Activated T-cell treated with anti-CD3 and anti-CD28 coated beads, Interleukin-2, amount 50 U/mL, for 24 hours (primary cell): ENCODE measurements around the gene JUN.

Experiments used
- DNase-seq: peaks from one replicate; pipeline ENCODE4 v3.0.0-alpha.2; 2020
- H3K27ac Mint-ChIP-seq: 2 replicates; pipeline ENCODE4 v1.8.0; 2020; ENCODE audit warnings: mild to moderate bottlenecking, mixed read lengths
- H3K27me3 Mint-ChIP-seq: 2 replicates; pipeline ENCODE4 v1.8.0; 2020; ENCODE audit warnings: mixed read lengths
- H3K36me3 Mint-ChIP-seq: 2 replicates; pipeline ENCODE4 v1.8.0; 2020; ENCODE audit warnings: low read depth, mixed read lengths
- H3K4me1 Mint-ChIP-seq: 2 replicates; pipeline ENCODE4 v1.8.0; 2020; ENCODE audit warnings: low read depth, mixed read lengths
- H3K4me3 Mint-ChIP-seq: 2 replicates; pipeline ENCODE4 v1.8.0; 2020; ENCODE audit warnings: mild to moderate bottlenecking, moderate library complexity, mixed read lengths
- H3K9me3 Mint-ChIP-seq: 2 replicates; pipeline ENCODE4 v1.8.0; 2020; ENCODE audit warnings: mixed read lengths

The JUN gene

DNA sequence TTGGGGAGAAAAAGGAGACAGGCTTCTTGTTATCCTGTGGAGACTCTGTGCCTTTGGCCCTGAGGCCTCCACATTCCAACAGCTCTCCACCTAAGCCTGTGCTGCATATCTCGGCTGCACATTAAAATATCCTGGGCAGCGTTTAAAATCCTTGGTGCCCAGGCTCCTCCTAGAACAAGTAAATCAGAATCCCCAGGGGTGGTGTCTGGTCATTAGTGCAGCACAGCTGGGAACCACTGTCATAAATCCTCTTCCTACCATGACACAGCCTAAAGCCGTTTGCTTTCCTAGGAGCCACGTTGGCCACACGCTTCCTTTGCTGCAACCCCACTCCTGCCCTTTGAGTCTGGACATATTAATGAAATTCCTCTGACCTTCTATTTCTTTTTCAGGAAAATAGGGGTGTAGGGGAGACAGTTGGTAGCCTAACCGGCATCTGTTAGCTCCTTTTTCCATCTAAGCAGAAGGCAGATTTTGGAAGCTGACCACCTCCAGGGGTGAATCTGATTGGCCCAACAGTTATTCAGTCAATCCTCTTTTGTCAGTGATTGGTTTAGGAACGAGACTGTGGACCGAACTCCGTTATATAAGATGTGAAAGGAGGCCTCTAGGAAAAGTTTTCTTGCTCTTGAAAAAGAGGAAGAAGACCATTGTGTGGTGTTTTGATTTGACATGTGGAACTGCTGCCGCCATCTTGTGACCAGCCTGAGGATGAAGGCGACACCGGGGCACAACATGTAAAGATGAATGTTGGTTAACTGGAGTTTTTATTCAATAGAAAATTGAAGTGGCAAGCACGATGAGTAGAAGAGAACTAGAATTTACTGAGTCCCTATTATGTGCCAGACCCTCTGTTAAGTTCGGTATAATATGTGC lies 41.9 kb downstream of the JUN start:
- H3K27ac Mint-ChIP-seq = no peak overlapping the region
- DNase-seq = no peak

GRCh38 chr1:58739856-58740466 lies 43.9 kb downstream of the JUN start:
- no peak for DNase-seq
- H3K4me1 Mint-ChIP-seq = peaks cover 2% of the 10 kb centered on the region
- H3K9me3 Mint-ChIP-seq = no peaks in the 10 kb centered on the region
- H3K4me3 Mint-ChIP-seq = no peak overlapping the region
- no peaks in the 10 kb centered on the region for H3K27me3 Mint-ChIP-seq
- no peaks in the 10 kb centered on the region for H3K36me3 Mint-ChIP-seq
- no peak overlapping the region for H3K27ac Mint-ChIP-seq

More for the DNA sequence above, 41.9 kb downstream of the JUN start:
- Mint-ChIP-seq H3K4me3 (no peak overlapping the region), H3K9me3 (no peaks in the 10 kb centered on the region), H3K27me3 (no peaks in the 10 kb centered on the region), H3K4me1 (peaks cover 2% of the 10 kb centered on the region), H3K36me3 (no peaks in the 10 kb centered on the region)

GRCh38 chr1:58738876-58739275 lies 45.0 kb downstream of the JUN start:
- Mint-ChIP-seq H3K27ac (no peak overlapping the region), H3K9me3 (no peaks in the 10 kb centered on the region), H3K4me1 (peaks cover 2% of the 10 kb centered on the region), H3K27me3 (no peaks in the 10 kb centered on the region), H3K36me3 (no peaks in the 10 kb centered on the region), H3K4me3 (no peak overlapping the region)
- no peak for DNase-seq

GRCh38 chr1:58735586-58735985 lies 48.3 kb downstream of the JUN start:
- no peaks in the 10 kb centered on the region for H3K27me3 Mint-ChIP-seq
- H3K4me1 Mint-ChIP-seq = peaks cover 2% of the 10 kb centered on the region
- no peak for DNase-seq

DNA sequence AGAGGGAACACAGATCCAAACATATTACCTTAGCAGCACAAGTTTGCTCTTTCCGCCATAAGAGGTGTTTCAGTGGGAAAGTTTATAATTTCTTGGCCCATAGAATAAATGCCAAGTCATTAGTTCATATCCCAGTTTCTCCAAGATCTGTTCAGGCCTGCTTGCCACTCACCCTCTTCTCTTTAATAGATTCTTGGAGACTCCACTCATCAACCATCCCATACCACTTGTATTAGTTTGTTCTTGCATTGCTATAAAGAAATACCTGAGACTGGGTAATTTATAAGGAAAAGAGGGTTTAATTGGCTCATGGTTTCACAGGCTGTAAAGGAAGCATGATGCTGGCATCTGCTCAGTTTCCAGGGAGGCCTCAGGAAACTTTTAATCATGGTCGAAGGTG lies 49.2 kb downstream of the JUN start:
- no peak overlapping the region for H3K27ac Mint-ChIP-seq
- no peak overlapping the region for H3K4me3 Mint-ChIP-seq
- no peaks in the 10 kb centered on the region for H3K27me3 Mint-ChIP-seq
- no peak for DNase-seq
- no peaks in the 10 kb centered on the region for H3K36me3 Mint-ChIP-seq
- peaks cover 2% of the 10 kb centered on the region for H3K4me1 Mint-ChIP-seq
- no peaks in the 10 kb centered on the region for H3K9me3 Mint-ChIP-seq

More at GRCh38 chr1:58735586-58735985, 48.3 kb downstream of the JUN start:
- H3K27ac Mint-ChIP-seq = no peak overlapping the region
- no peak overlapping the region for H3K4me3 Mint-ChIP-seq
- no peaks in the 10 kb centered on the region for H3K9me3 Mint-ChIP-seq
- H3K36me3 Mint-ChIP-seq = no peaks in the 10 kb centered on the region

DNA sequence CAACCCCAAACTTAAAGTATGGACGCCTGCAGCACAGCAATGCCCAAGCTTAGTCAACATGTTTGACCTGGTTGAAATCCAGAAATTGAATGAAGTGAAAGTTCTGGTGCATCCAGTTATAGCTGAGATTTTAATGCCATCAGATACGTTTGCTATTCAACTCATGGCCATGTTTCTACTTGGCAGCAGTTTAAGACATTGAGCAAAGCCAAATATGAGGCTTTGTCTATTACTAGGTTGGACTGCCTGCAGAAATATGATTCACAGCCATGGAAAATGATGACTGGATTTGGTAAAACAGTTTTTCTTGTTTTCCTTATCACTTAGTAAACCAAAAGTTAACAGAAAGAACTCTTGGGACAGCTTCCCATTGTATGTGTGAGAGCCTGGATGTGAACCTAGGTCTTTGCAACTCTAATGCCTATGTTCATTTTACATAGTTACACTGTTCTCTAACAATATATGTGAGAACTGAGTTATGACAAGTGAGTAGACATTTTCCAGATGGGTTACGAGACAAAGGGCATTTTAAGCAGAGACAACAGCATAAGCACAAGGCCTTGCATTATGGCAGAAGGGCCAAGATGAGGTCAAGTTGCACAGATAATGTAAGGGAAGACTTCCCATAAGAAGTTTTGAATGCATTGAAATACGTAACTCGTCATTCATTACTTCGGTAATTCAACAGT lies 51.6 kb downstream of the JUN start:
- H3K4me3 Mint-ChIP-seq = no peak overlapping the region
- no peaks in the 10 kb centered on the region for H3K9me3 Mint-ChIP-seq
- H3K27me3 Mint-ChIP-seq = no peaks in the 10 kb centered on the region
- no peak for DNase-seq
- no peaks in the 10 kb centered on the region for H3K36me3 Mint-ChIP-seq
- H3K4me1 Mint-ChIP-seq = peaks cover 3% of the 10 kb centered on the region
- no peak overlapping the region for H3K27ac Mint-ChIP-seq
